ENCODE measurements around the gene DCTN3. TPM values are rescaled to one million over a fixed set of nuclear protein-coding genes. Genes with fewer than 3 reads are reported as not detected.

DCTN3 gene
- total and polyA plus RNA-seq, 3 experiments from 2014 or later = 83.3 to 128 (median 83.4) TPM

- ChIA-PET POLR2A (no interaction called here), CTCF (no interaction called here)
- Histone ChIP-seq H3K4me3 (ENCODE audit: low read length) (no peak overlapping the region), H3K27me3 (ENCODE audit: insufficient read depth, low read length, poor library complexity, severe bottlenecking) (peaks cover 47% of the 10 kb centered on the region), H3K27ac (ENCODE audit: low read depth, low read length) (no peak overlapping the region), H3K4me1 (ENCODE audit: insufficient read depth, low read length) (no peaks in the 10 kb centered on the region), H3K36me3 (ENCODE audit: insufficient read depth, low read length) (no peaks in the 10 kb centered on the region), H3K9me3 (ENCODE audit: low read length) (no peaks in the 10 kb centered on the region)
- Mint-ChIP-seq H3K9me3 (no peaks in the 10 kb centered on the region), H3K4me3 (no peak overlapping the region), H3K27ac (no peak overlapping the region), H3K36me3 (peaks cover 0 to 8% (median 0%) of the 10 kb centered on the region in 3 donors), H3K27me3 (peaks cover 73 to 88% of the 10 kb centered on the region in 2 donors), H3K4me1 (peaks cover 9 to 12% (median 12%) of the 10 kb centered on the region in 3 donors)
- no peak for DNase-seq
Observed at GRCh38 chr9:34584970-34585369, 35.3 kb downstream of the DCTN3 start.

- no peak overlapping the region for H3K27ac Mint-ChIP-seq
- Histone ChIP-seq H3K9me3 (ENCODE audit: low read length) (no peaks in the 10 kb centered on the region), H3K27ac (ENCODE audit: low read depth, low read length) (no peak overlapping the region), H3K27me3 (ENCODE audit: insufficient read depth, low read length, poor library complexity, severe bottlenecking) (peaks cover 52% of the 10 kb centered on the region), H3K4me1 (ENCODE audit: insufficient read depth, low read length) (peaks cover 6% of the 10 kb centered on the region), H3K4me3 (ENCODE audit: low read length) (no peak overlapping the region), H3K36me3 (ENCODE audit: insufficient read depth, low read length) (no peaks in the 10 kb centered on the region)
- H3K4me1 Mint-ChIP-seq = peaks cover 0 to 7% (median 6%) of the 10 kb centered on the region in 3 donors
- no peaks in the 10 kb centered on the region for H3K9me3 Mint-ChIP-seq
- ChIA-PET POLR2A (interaction anchor here (1.0 kb wide), 1 partner anchor 37 kb away, joined by 4 read pairs; the partner anchor contains the start of gene DCTN3), CTCF (interaction anchor here (1.1 to 3.2 kb wide), 2 partner anchors 9 to 31 kb away, joined by 4 to 15 read pairs; no protein-coding TSS in a partner anchor)
- H3K36me3 Mint-ChIP-seq = peaks cover 0 to 5% (median 0%) of the 10 kb centered on the region in 3 donors
- no peak overlapping the region for H3K4me3 Mint-ChIP-seq
- DNase-seq = no peak
- peaks cover 70 to 87% of the 10 kb centered on the region in 2 donors for H3K27me3 Mint-ChIP-seq
Observed at GRCh38 chr9:34582787-34583186, 37.5 kb downstream of the DCTN3 start.

- peaks cover 41% of the 10 kb centered on the region for H3K27me3 ChIP-seq (ENCODE audit: insufficient read depth, low read length, poor library complexity, severe bottlenecking)
- no peak overlapping the region for H3K27ac Mint-ChIP-seq
Observed at GRCh38 chr9:34581318-34581717, 39.0 kb downstream of the DCTN3 start.

GRCh38 chr9:34580358-34580757 is 39.9 kb downstream of the DCTN3 start:
- Histone ChIP-seq H3K4me1 (ENCODE audit: insufficient read depth, low read length) (peaks cover 6% of the 10 kb centered on the region), H3K27me3 (ENCODE audit: insufficient read depth, low read length, poor library complexity, severe bottlenecking) (peaks cover 35% of the 10 kb centered on the region), H3K27ac (ENCODE audit: low read depth, low read length) (no peak overlapping the region), H3K36me3 (ENCODE audit: insufficient read depth, low read length) (no peaks in the 10 kb centered on the region), H3K4me3 (ENCODE audit: low read length) (no peak overlapping the region), H3K9me3 (ENCODE audit: low read length) (no peaks in the 10 kb centered on the region)
- DNase-seq = no peak
- Mint-ChIP-seq H3K27ac (no peak overlapping the region), H3K4me3 (no peak overlapping the region), H3K4me1 (peaks cover 4 to 15% (median 12%) of the 10 kb centered on the region in 3 donors), H3K9me3 (no peaks in the 10 kb centered on the region), H3K36me3 (peaks cover 0 to 5% (median 0%) of the 10 kb centered on the region in 3 donors), H3K27me3 (peaks cover 58 to 80% of the 10 kb centered on the region in 2 donors)
- ChIA-PET POLR2A (no interaction called here), CTCF (interaction anchor here (1.4 kb wide), 1 partner anchor 12 kb away, joined by 14 read pairs; no protein-coding TSS in a partner anchor)

More at GRCh38 chr9:34581318-34581717, 39.0 kb downstream of the DCTN3 start:
- Mint-ChIP-seq H3K4me1 (peaks cover 4 to 13% (median 12%) of the 10 kb centered on the region in 3 donors), H3K9me3 (no peaks in the 10 kb centered on the region), H3K27me3 (peaks cover 61 to 82% of the 10 kb centered on the region in 2 donors), H3K4me3 (no peak overlapping the region), H3K36me3 (peaks cover 0 to 5% (median 0%) of the 10 kb centered on the region in 3 donors)
- Histone ChIP-seq H3K36me3 (ENCODE audit: insufficient read depth, low read length) (no peaks in the 10 kb centered on the region), H3K4me3 (ENCODE audit: low read length) (no peak overlapping the region), H3K27ac (ENCODE audit: low read depth, low read length) (no peak overlapping the region), H3K4me1 (ENCODE audit: insufficient read depth, low read length) (peaks cover 6% of the 10 kb centered on the region), H3K9me3 (ENCODE audit: low read length) (no peaks in the 10 kb centered on the region)
- POLR2A ChIA-PET = no interaction called here
- CTCF ChIA-PET = interaction anchor here (1.1 to 3.2 kb wide), 2 partner anchors 11 to 30 kb away, joined by 4 to 15 read pairs; no protein-coding TSS in a partner anchor
- DNase-seq = no peak

GRCh38 chr9:34579808-34580163 is 40.5 kb downstream of the DCTN3 start:
- peaks cover 6% of the 10 kb centered on the region for H3K4me1 ChIP-seq (ENCODE audit: insufficient read depth, low read length)
- DNase-seq = no peak
- no peaks in the 10 kb centered on the region for H3K36me3 ChIP-seq (ENCODE audit: insufficient read depth, low read length)
- Mint-ChIP-seq H3K36me3 (peaks cover 0 to 5% (median 0%) of the 10 kb centered on the region in 3 donors), H3K9me3 (no peaks in the 10 kb centered on the region), H3K4me3 (no peak overlapping the region), H3K27me3 (peaks cover 56 to 79% of the 10 kb centered on the region in 2 donors), H3K4me1 (peaks cover 4 to 15% (median 12%) of the 10 kb centered on the region in 3 donors), H3K27ac (no peak overlapping the region)
- ChIA-PET CTCF (interaction anchor here (1.4 kb wide), 1 partner anchor 12 kb away, joined by 14 read pairs; no protein-coding TSS in a partner anchor), POLR2A (no interaction called here)
- no peaks in the 10 kb centered on the region for H3K9me3 ChIP-seq (ENCODE audit: low read length)
- no peak overlapping the region for H3K4me3 ChIP-seq (ENCODE audit: low read length)
- no peak overlapping the region for H3K27ac ChIP-seq (ENCODE audit: low read depth, low read length)
- H3K27me3 ChIP-seq (ENCODE audit: insufficient read depth, low read length, poor library complexity, severe bottlenecking) = peaks cover 30% of the 10 kb centered on the region

GRCh38 chr9:34579104-34579807 is 41.0 kb downstream of the DCTN3 start:
- Histone ChIP-seq H3K27me3 (ENCODE audit: insufficient read depth, low read length, poor library complexity, severe bottlenecking) (peaks cover 24% of the 10 kb centered on the region), H3K9me3 (ENCODE audit: low read length) (no peaks in the 10 kb centered on the region), H3K27ac (ENCODE audit: low read depth, low read length) (no peak overlapping the region), H3K4me3 (ENCODE audit: low read length) (no peak overlapping the region), H3K4me1 (ENCODE audit: insufficient read depth, low read length) (peaks cover 6% of the 10 kb centered on the region), H3K36me3 (ENCODE audit: insufficient read depth, low read length) (no peaks in the 10 kb centered on the region)
- ChIA-PET CTCF (interaction anchor here (0.7 to 1.4 kb wide), 2 partner anchors 13 to 40 kb away, joined by 3 to 14 read pairs; no protein-coding TSS in a partner anchor), POLR2A (no interaction called here)
- H3K9me3 Mint-ChIP-seq = no peaks in the 10 kb centered on the region
- H3K27ac Mint-ChIP-seq = no peak overlapping the region
- H3K4me3 Mint-ChIP-seq = peak overlapping the region in 3 of 7 donors; percentile 10 to 49 (median 18)
- peaks cover 0 to 5% (median 0%) of the 10 kb centered on the region in 3 donors for H3K36me3 Mint-ChIP-seq
- peaks cover 55 to 78% of the 10 kb centered on the region in 2 donors for H3K27me3 Mint-ChIP-seq
- H3K4me1 Mint-ChIP-seq = peaks cover 4 to 15% (median 12%) of the 10 kb centered on the region in 3 donors
- no peak for DNase-seq

- H3K9me3 ChIP-seq (ENCODE audit: low read length) = no peaks in the 10 kb centered on the region
- Mint-ChIP-seq H3K4me3 (peak overlapping the region in 4 of 7 donors; percentile 8 to 49 (median 30)), H3K27me3 (peaks cover 52 to 76% of the 10 kb centered on the region in 2 donors), H3K9me3 (no peaks in the 10 kb centered on the region), H3K4me1 (peaks cover 4 to 15% (median 12%) of the 10 kb centered on the region in 3 donors), H3K36me3 (peaks cover 0 to 5% (median 0%) of the 10 kb centered on the region in 3 donors), H3K27ac (no peak overlapping the region)
- DNase-seq = no peak
- H3K4me3 ChIP-seq (ENCODE audit: low read length) = no peak overlapping the region
- peaks cover 23% of the 10 kb centered on the region for H3K27me3 ChIP-seq (ENCODE audit: insufficient read depth, low read length, poor library complexity, severe bottlenecking)
- H3K4me1 ChIP-seq (ENCODE audit: insufficient read depth, low read length) = peaks cover 6% of the 10 kb centered on the region
- ChIA-PET POLR2A (no interaction called here), CTCF (interaction anchor here (0.7 kb wide), 1 partner anchor 39 kb away, joined by 3 read pairs; no protein-coding TSS in a partner anchor)
- H3K27ac ChIP-seq (ENCODE audit: low read depth, low read length) = no peak overlapping the region
- H3K36me3 ChIP-seq (ENCODE audit: insufficient read depth, low read length) = no peaks in the 10 kb centered on the region
Observed at GRCh38 chr9:34578241-34579103, 41.8 kb downstream of the DCTN3 start.
